ENCODE measurements around the gene SCAF8. TPM values are rescaled to one million over a fixed set of nuclear protein-coding genes. Genes with fewer than 3 reads are reported as not detected.

The SCAF8 gene
- total RNA-seq, 1 donor, result 40.5 TPM

DNA sequence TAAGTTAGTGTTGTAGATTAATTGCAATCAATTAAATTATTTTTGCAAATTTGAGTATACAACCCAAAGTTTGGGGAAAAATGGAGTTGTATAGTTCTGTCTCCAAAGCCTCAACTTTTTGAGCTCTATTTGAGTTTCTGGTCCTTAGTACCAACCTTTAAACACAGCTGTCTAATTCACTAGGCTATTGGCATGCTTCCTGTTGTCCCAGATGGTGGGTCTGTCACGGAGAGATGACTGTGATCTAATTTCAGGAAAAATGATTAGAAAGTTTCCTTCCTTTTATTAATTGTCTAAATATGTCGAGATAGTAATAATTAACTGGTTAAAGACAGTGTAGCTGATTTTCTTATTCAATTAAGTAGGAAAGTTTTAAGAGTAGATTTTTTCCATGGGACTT is 109.6 kb downstream of the SCAF8 start:
- Histone ChIP-seq H3K9me3 (ENCODE audit: low read depth, low read length) (no peaks in the 10 kb centered on the region), H3K4me1 (ENCODE audit: insufficient read depth, low read length) (no peaks in the 10 kb centered on the region), H4K20me1 (ENCODE audit: insufficient read depth, low read length) (peaks cover 29% of the 10 kb centered on the region), H3K27me3 (ENCODE audit: insufficient read depth, low read length) (no peaks in the 10 kb centered on the region), H3K4me2 (ENCODE audit: insufficient read depth, low read length) (no peak overlapping the region), H3K27ac (ENCODE audit: low read depth, low read length) (no peak overlapping the region), H2AFZ (ENCODE audit: low read length) (no peak overlapping the region), H3K4me3 (ENCODE audit: insufficient read depth, low read length) (no peak overlapping the region), H3K36me3 (ENCODE audit: insufficient read depth, low read length) (peaks cover 4% of the 10 kb centered on the region), H3K79me2 (ENCODE audit: insufficient read depth, low read length) (peaks cover 81% of the 10 kb centered on the region)
- DNase-seq (ENCODE audit: insufficient read length, low spot score, missing footprints), result no peak
- TF ChIP-seq, protein P1, sequence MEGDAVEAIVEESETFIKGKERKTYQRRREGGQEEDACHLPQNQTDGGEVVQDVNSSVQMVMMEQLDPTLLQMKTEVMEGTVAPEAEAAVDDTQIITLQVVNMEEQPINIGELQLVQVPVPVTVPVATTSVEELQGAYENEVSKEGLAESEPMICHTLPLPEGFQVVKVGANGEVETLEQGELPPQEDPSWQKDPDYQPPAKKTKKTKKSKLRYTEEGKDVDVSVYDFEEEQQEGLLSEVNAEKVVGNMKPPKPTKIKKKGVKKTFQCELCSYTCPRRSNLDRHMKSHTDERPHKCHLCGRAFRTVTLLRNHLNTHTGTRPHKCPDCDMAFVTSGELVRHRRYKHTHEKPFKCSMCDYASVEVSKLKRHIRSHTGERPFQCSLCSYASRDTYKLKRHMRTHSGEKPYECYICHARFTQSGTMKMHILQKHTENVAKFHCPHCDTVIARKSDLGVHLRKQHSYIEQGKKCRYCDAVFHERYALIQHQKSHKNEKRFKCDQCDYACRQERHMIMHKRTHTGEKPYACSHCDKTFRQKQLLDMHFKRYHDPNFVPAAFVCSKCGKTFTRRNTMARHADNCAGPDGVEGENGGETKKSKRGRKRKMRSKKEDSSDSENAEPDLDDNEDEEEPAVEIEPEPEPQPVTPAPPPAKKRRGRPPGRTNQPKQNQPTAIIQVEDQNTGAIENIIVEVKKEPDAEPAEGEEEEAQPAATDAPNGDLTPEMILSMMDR (IDR thresholded peaks at IDR 0.05; ENCODE audit: extremely low read depth, low read depth, low read length), result no peak

GRCh38 chr6:154847318-154847717 is 114.1 kb downstream of the SCAF8 start:
- no peaks in the 10 kb centered on the region for H3K27me3 ChIP-seq (ENCODE audit: insufficient read depth, low read length)
- no peak overlapping the region for H3K4me2 ChIP-seq (ENCODE audit: insufficient read depth, low read length)
- H3K36me3 ChIP-seq (ENCODE audit: insufficient read depth, low read length), result peaks cover 3% of the 10 kb centered on the region
- H3K79me2 ChIP-seq (ENCODE audit: insufficient read depth, low read length), result peaks cover 83% of the 10 kb centered on the region
- H3K4me3 ChIP-seq (ENCODE audit: insufficient read depth, low read length), result no peak overlapping the region
- H2AFZ ChIP-seq (ENCODE audit: low read length), result no peak overlapping the region
- no peak overlapping the region for H3K27ac ChIP-seq (ENCODE audit: low read depth, low read length)
- peaks cover 39% of the 10 kb centered on the region for H4K20me1 ChIP-seq (ENCODE audit: insufficient read depth, low read length)
- DNase-seq (ENCODE audit: insufficient read length, low spot score, missing footprints), result no peak
- peaks cover under 1% of the 10 kb centered on the region for H3K4me1 ChIP-seq (ENCODE audit: insufficient read depth, low read length)
- TF ChIP-seq, protein P1 (IDR thresholded peaks at IDR 0.05; ENCODE audit: extremely low read depth, low read depth, low read length), result no peak
- no peaks in the 10 kb centered on the region for H3K9me3 ChIP-seq (ENCODE audit: low read depth, low read length)

- Histone ChIP-seq H4K20me1 (ENCODE audit: insufficient read depth, low read length) (peaks cover 43% of the 10 kb centered on the region), H3K4me1 (ENCODE audit: insufficient read depth, low read length) (peaks cover 2% of the 10 kb centered on the region), H3K27ac (ENCODE audit: low read depth, low read length) (no peak overlapping the region), H3K79me2 (ENCODE audit: insufficient read depth, low read length) (peaks cover 85% of the 10 kb centered on the region), H3K27me3 (ENCODE audit: insufficient read depth, low read length) (no peaks in the 10 kb centered on the region), H3K4me3 (ENCODE audit: insufficient read depth, low read length) (no peak overlapping the region), H2AFZ (ENCODE audit: low read length) (no peak overlapping the region), H3K9me3 (ENCODE audit: low read depth, low read length) (no peaks in the 10 kb centered on the region), H3K36me3 (ENCODE audit: insufficient read depth, low read length) (peaks cover 3% of the 10 kb centered on the region), H3K4me2 (ENCODE audit: insufficient read depth, low read length) (no peak overlapping the region)
- DNase-seq (ENCODE audit: insufficient read length, low spot score, missing footprints), result peak; percentile 23
- TF ChIP-seq, protein P1 (IDR thresholded peaks at IDR 0.05; ENCODE audit: extremely low read depth, low read depth, low read length), result no peak
These were observed 115.4 kb downstream of the SCAF8 start for GRCh38 chr6:154848580-154848979.

DNA sequence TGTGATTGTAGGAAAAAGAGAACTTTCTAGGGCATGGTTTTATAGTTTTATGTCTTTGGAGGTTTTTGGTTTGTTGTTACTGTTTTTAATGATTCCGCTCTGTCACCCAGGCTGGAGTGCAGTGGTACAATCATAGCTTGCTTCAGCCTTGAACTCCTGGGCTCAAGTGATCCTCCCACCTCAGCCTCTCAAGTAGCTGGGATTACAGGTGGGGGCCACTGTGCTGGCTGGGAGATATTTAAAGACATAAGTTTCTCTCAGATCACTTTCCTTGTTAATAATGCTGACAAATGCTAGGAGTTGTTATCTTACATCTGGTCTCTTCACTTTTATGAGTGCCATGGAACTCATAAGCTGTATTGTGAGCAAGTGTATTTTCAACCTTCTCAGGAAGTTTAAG is 116.3 kb downstream of the SCAF8 start:
- no peak overlapping the region for H2AFZ ChIP-seq (ENCODE audit: low read length)
- TF ChIP-seq, protein P1 (IDR thresholded peaks at IDR 0.05; ENCODE audit: extremely low read depth, low read depth, low read length), result no peak
- peak; percentile 13 for DNase-seq (ENCODE audit: insufficient read length, low spot score, missing footprints)
- H3K79me2 ChIP-seq (ENCODE audit: insufficient read depth, low read length), result peaks cover 85% of the 10 kb centered on the region
- no peaks in the 10 kb centered on the region for H3K27me3 ChIP-seq (ENCODE audit: insufficient read depth, low read length)
- no peaks in the 10 kb centered on the region for H3K9me3 ChIP-seq (ENCODE audit: low read depth, low read length)
- H3K4me2 ChIP-seq (ENCODE audit: insufficient read depth, low read length), result no peak overlapping the region
- H3K4me1 ChIP-seq (ENCODE audit: insufficient read depth, low read length), result peaks cover 2% of the 10 kb centered on the region
- no peak overlapping the region for H3K4me3 ChIP-seq (ENCODE audit: insufficient read depth, low read length)
- peaks cover 47% of the 10 kb centered on the region for H4K20me1 ChIP-seq (ENCODE audit: insufficient read depth, low read length)
- H3K36me3 ChIP-seq (ENCODE audit: insufficient read depth, low read length), result peaks cover 3% of the 10 kb centered on the region
- H3K27ac ChIP-seq (ENCODE audit: low read depth, low read length), result no peak overlapping the region
